ENCODE results near the gene ZFHX3. TPM values are rescaled to one million over a fixed set of nuclear protein-coding genes. Genes with fewer than 3 reads are reported as not detected.
A peak's percentile ranks its signal among the peaks of the same experiment; 100 is the strongest.

The ZFHX3 gene
- total RNA-seq, 4 donors from 2014 or later = 36.3 to 44.0 (median 38.1) TPM

- DNase-seq (ENCODE audit: low spot score in 2 of 2) = no peak
- Histone ChIP-seq H3K4me1 (peaks cover 0 to 19% (median 16%) of the 10 kb centered on the region in 4 donors), H3K4me3 (no peak overlapping the region), H3K9me3 (no peaks in the 10 kb centered on the region), H3K36me3 (peaks cover 0 to 56% (median 0%) of the 10 kb centered on the region in 3 donors), H3K27me3 (no peaks in the 10 kb centered on the region), H3K27ac (no peak overlapping the region)
- WGBS, 2 donors = 95 to 98% methylated on average over 5 of the region's 5 CpGs
- TF ChIP-seq CTCF (IDR thresholded peaks at IDR 0.05) (no peak), POLR2A (IDR thresholded peaks at IDR 0.05) (no peak), EP300 (IDR thresholded peaks at IDR 0.05) (no peak)
These were observed 258.0 kb downstream of the ZFHX3 start for GRCh38 chr16:72789921-72790320.

GRCh38 chr16:72789465-72789864, 258.5 kb downstream of the ZFHX3 start:
- Histone ChIP-seq H3K27me3 (no peaks in the 10 kb centered on the region), H3K4me3 (no peak overlapping the region), H3K27ac (no peak overlapping the region), H3K9me3 (no peaks in the 10 kb centered on the region), H3K36me3 (peaks cover 0 to 52% (median 0%) of the 10 kb centered on the region in 3 donors), H3K4me1 (peaks cover 0 to 19% (median 16%) of the 10 kb centered on the region in 4 donors)
- 89 to 94% methylated on average over 7 of the region's 7 CpGs for WGBS, 2 donors
- no peak for DNase-seq (ENCODE audit: low spot score in 2 of 2)
- no peak for TF ChIP-seq POLR2A (IDR thresholded peaks at IDR 0.05)
- no peak for TF ChIP-seq CTCF (IDR thresholded peaks at IDR 0.05)
- no peak for TF ChIP-seq EP300 (IDR thresholded peaks at IDR 0.05)

- WGBS, 2 donors = 74 to 82% methylated on average over 18 of the region's 18 CpGs
- no peak for DNase-seq (ENCODE audit: low spot score in 2 of 2)
- peak overlapping the region in 1 of 4 donors; percentile 48 for H3K4me3 ChIP-seq
- H3K9me3 ChIP-seq = no peaks in the 10 kb centered on the region
- H3K27ac ChIP-seq = peak overlapping the region in 1 of 4 donors; percentile 86
- TF ChIP-seq CTCF (IDR thresholded peaks at IDR 0.05) (no peak), POLR2A (IDR thresholded peaks at IDR 0.05) (no peak), EP300 (IDR thresholded peaks at IDR 0.05) (no peak)
- peaks cover 0 to 28% (median 19%) of the 10 kb centered on the region in 4 donors for H3K4me1 ChIP-seq
- no peaks in the 10 kb centered on the region for H3K27me3 ChIP-seq
- H3K36me3 ChIP-seq = peaks cover 0 to 41% (median 0%) of the 10 kb centered on the region in 3 donors
These were observed 259.6 kb downstream of the ZFHX3 start for GRCh38 chr16:72788269-72788809.

GRCh38 chr16:72787514-72788268, 260.2 kb downstream of the ZFHX3 start:
- TF ChIP-seq EP300 (IDR thresholded peaks at IDR 0.05) (peak in 1 of 2 donors; percentile 72), CTCF (IDR thresholded peaks at IDR 0.05) (peak in 1 of 5 experiments; percentile 14), POLR2A (IDR thresholded peaks at IDR 0.05) (peak; percentile 15 to 51)
- H3K27me3 ChIP-seq = no peaks in the 10 kb centered on the region
- peaks cover 0 to 28% (median 19%) of the 10 kb centered on the region in 4 donors for H3K4me1 ChIP-seq
- no peaks in the 10 kb centered on the region for H3K9me3 ChIP-seq
- WGBS, 2 donors = 11 to 23% methylated on average over 26 to 31 of the region's 43 CpGs
- DNase-seq (ENCODE audit: low spot score in 2 of 2) = peak; percentile 58 to 78
- peak overlapping the region; percentile 26 to 48 (median 34) for H3K4me3 ChIP-seq
- H3K36me3 ChIP-seq = peaks cover 0 to 34% (median 0%) of the 10 kb centered on the region in 3 donors
- peak overlapping the region; percentile 60 to 86 (median 70) for H3K27ac ChIP-seq

DNA sequence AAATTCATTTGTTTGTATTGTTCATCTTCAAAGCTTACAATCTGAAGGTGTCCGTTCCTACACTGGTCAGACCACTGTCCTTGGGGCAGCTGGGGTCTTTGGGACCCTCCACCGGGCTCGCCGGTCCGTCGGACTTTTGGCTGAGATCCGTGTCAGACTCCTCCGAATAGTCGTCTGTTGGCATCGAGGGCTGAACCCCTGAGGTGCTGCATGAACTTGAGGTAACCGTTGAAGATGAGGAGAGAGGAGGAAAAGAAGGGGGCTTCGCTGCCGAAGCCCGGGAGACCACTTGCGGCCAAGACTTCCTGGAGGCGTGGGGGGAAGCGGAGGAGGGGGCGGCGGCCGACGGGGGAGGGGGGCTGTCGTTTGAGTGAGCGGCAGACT, 260.8 kb downstream of the ZFHX3 start:
- Histone ChIP-seq H3K36me3 (peaks cover 0 to 28% (median 0%) of the 10 kb centered on the region in 3 donors), H3K4me1 (peaks cover 0 to 28% (median 19%) of the 10 kb centered on the region in 4 donors), H3K9me3 (no peaks in the 10 kb centered on the region), H3K4me3 (peak overlapping the region; percentile 15 to 48 (median 34)), H3K27ac (peak overlapping the region; percentile 60 to 86 (median 68)), H3K27me3 (no peaks in the 10 kb centered on the region)
- DNase-seq (ENCODE audit: low spot score in 2 of 2) = no peak
- no peak for TF ChIP-seq EP300 (IDR thresholded peaks at IDR 0.05)
- no peak for TF ChIP-seq POLR2A (IDR thresholded peaks at IDR 0.05)
- no peak for TF ChIP-seq CTCF (IDR thresholded peaks at IDR 0.05)
- WGBS, 2 donors = 36 to 37% methylated on average over 22 to 23 of the region's 23 CpGs

All from tibial nerve (tissue), 4 donors.